ENCODE measurements around the gene SYT15.
"Not testable (repeated sequence)": the region's sequence is repeated elsewhere in the genome, so short reads cannot be mapped to it uniquely, and the experiment has no call there.

The SYT15 gene

GRCh38 chr10:46565591-46566332 is 13.2 kb upstream of the SYT15 start:
- H3K4me3 ChIP-seq (ENCODE audit: low read length); H3K4me2 ChIP-seq (ENCODE audit: low read depth, low read length); H3K9ac ChIP-seq (ENCODE audit: low read length); H3K9me3 ChIP-seq (replicated peaks; ENCODE audit: insufficient read depth, low read length); H3K36me3 ChIP-seq (replicated peaks; ENCODE audit: insufficient read depth, low read length); H2AFZ ChIP-seq (ENCODE audit: low read length); H3K27me3 ChIP-seq (replicated peaks; ENCODE audit: insufficient read depth, low read length); H3K27ac ChIP-seq (ENCODE audit: low read length); H4K20me1 ChIP-seq (ENCODE audit: insufficient read depth, low read length); H3K79me2 ChIP-seq (ENCODE audit: low read length); H3K4me1 ChIP-seq (ENCODE audit: low read length); H3F3A ChIP-seq (ENCODE audit: insufficient read depth, low read length); H3K9me2 ChIP-seq (replicated peaks; ENCODE audit: insufficient read depth, low read length): not testable (repeated sequence)
- TF ChIP-seq CTCF (IDR thresholded peaks at IDR 0.05; ENCODE audit: low read length): peak; percentile 51
- DNase-seq: peak; percentile 54

- H3K79me2 ChIP-seq (ENCODE audit: low read length); DNase-seq; H3K4me3 ChIP-seq (ENCODE audit: low read length); H3K36me3 ChIP-seq (replicated peaks; ENCODE audit: insufficient read depth, low read length); H3K27ac ChIP-seq (ENCODE audit: low read length); H3K9ac ChIP-seq (ENCODE audit: low read length); H3K9me2 ChIP-seq (replicated peaks; ENCODE audit: insufficient read depth, low read length); H3K4me2 ChIP-seq (ENCODE audit: low read depth, low read length); H3K27me3 ChIP-seq (replicated peaks; ENCODE audit: insufficient read depth, low read length); H4K20me1 ChIP-seq (ENCODE audit: insufficient read depth, low read length); H2AFZ ChIP-seq (ENCODE audit: low read length); H3F3A ChIP-seq (ENCODE audit: insufficient read depth, low read length); H3K4me1 ChIP-seq (ENCODE audit: low read length); H3K9me3 ChIP-seq (replicated peaks; ENCODE audit: insufficient read depth, low read length): not testable (repeated sequence)
These were observed 11.8 kb upstream of the SYT15 start for GRCh38 chr10:46567151-46567550.

- H3K27me3 ChIP-seq (replicated peaks; ENCODE audit: insufficient read depth, low read length); H3K36me3 ChIP-seq (replicated peaks; ENCODE audit: insufficient read depth, low read length); DNase-seq; H3K9ac ChIP-seq (ENCODE audit: low read length); H3K9me3 ChIP-seq (replicated peaks; ENCODE audit: insufficient read depth, low read length); H3K4me3 ChIP-seq (ENCODE audit: low read length); H3K4me2 ChIP-seq (ENCODE audit: low read depth, low read length); H3K79me2 ChIP-seq (ENCODE audit: low read length); H4K20me1 ChIP-seq (ENCODE audit: insufficient read depth, low read length); H3K9me2 ChIP-seq (replicated peaks; ENCODE audit: insufficient read depth, low read length); H3F3A ChIP-seq (ENCODE audit: insufficient read depth, low read length); H3K27ac ChIP-seq (ENCODE audit: low read length); H2AFZ ChIP-seq (ENCODE audit: low read length); H3K4me1 ChIP-seq (ENCODE audit: low read length): not testable (repeated sequence)
These were observed 8.3 kb upstream of the SYT15 start for GRCh38 chr10:46570655-46571054.

- H3K9me3 ChIP-seq (replicated peaks; ENCODE audit: insufficient read depth, low read length); H3K4me1 ChIP-seq (ENCODE audit: low read length); H3K27me3 ChIP-seq (replicated peaks; ENCODE audit: insufficient read depth, low read length); H3K27ac ChIP-seq (ENCODE audit: low read length); H3K79me2 ChIP-seq (ENCODE audit: low read length); H3K36me3 ChIP-seq (replicated peaks; ENCODE audit: insufficient read depth, low read length); H3K9ac ChIP-seq (ENCODE audit: low read length); H3K4me2 ChIP-seq (ENCODE audit: low read depth, low read length); H2AFZ ChIP-seq (ENCODE audit: low read length); H4K20me1 ChIP-seq (ENCODE audit: insufficient read depth, low read length); DNase-seq; H3F3A ChIP-seq (ENCODE audit: insufficient read depth, low read length); H3K9me2 ChIP-seq (replicated peaks; ENCODE audit: insufficient read depth, low read length); H3K4me3 ChIP-seq (ENCODE audit: low read length): not testable (repeated sequence)
These were observed 6.2 kb upstream of the SYT15 start for GRCh38 chr10:46572765-46573164.

- H3K9me3 ChIP-seq (replicated peaks; ENCODE audit: insufficient read depth, low read length); H3K9ac ChIP-seq (ENCODE audit: low read length); H3K4me2 ChIP-seq (ENCODE audit: low read depth, low read length); H3K36me3 ChIP-seq (replicated peaks; ENCODE audit: insufficient read depth, low read length); H3K9me2 ChIP-seq (replicated peaks; ENCODE audit: insufficient read depth, low read length); DNase-seq; H3K79me2 ChIP-seq (ENCODE audit: low read length); H3K4me1 ChIP-seq (ENCODE audit: low read length); H3F3A ChIP-seq (ENCODE audit: insufficient read depth, low read length); H4K20me1 ChIP-seq (ENCODE audit: insufficient read depth, low read length); H3K27me3 ChIP-seq (replicated peaks; ENCODE audit: insufficient read depth, low read length); H3K4me3 ChIP-seq (ENCODE audit: low read length); H3K27ac ChIP-seq (ENCODE audit: low read length); H2AFZ ChIP-seq (ENCODE audit: low read length): not testable (repeated sequence)
These were observed 5.6 kb upstream of the SYT15 start for GRCh38 chr10:46573314-46573713.

- H3F3A ChIP-seq (ENCODE audit: insufficient read depth, low read length); H3K9ac ChIP-seq (ENCODE audit: low read length); H3K27ac ChIP-seq (ENCODE audit: low read length); H3K79me2 ChIP-seq (ENCODE audit: low read length); H3K9me2 ChIP-seq (replicated peaks; ENCODE audit: insufficient read depth, low read length); H3K4me2 ChIP-seq (ENCODE audit: low read depth, low read length); DNase-seq; H3K9me3 ChIP-seq (replicated peaks; ENCODE audit: insufficient read depth, low read length); H3K4me3 ChIP-seq (ENCODE audit: low read length); H3K27me3 ChIP-seq (replicated peaks; ENCODE audit: insufficient read depth, low read length); H4K20me1 ChIP-seq (ENCODE audit: insufficient read depth, low read length); H2AFZ ChIP-seq (ENCODE audit: low read length); H3K36me3 ChIP-seq (replicated peaks; ENCODE audit: insufficient read depth, low read length); H3K4me1 ChIP-seq (ENCODE audit: low read length): not testable (repeated sequence)
These were observed 5.0 kb upstream of the SYT15 start for GRCh38 chr10:46573884-46574283.

GRCh38 chr10:46577624-46578473 is 1.1 kb upstream of the SYT15 start:
- H3K4me3 ChIP-seq (ENCODE audit: low read length); H3K9me3 ChIP-seq (replicated peaks; ENCODE audit: insufficient read depth, low read length); H3K27me3 ChIP-seq (replicated peaks; ENCODE audit: insufficient read depth, low read length); H3K9me2 ChIP-seq (replicated peaks; ENCODE audit: insufficient read depth, low read length); DNase-seq; H2AFZ ChIP-seq (ENCODE audit: low read length); H3K36me3 ChIP-seq (replicated peaks; ENCODE audit: insufficient read depth, low read length); H3K9ac ChIP-seq (ENCODE audit: low read length); H3F3A ChIP-seq (ENCODE audit: insufficient read depth, low read length); H3K4me2 ChIP-seq (ENCODE audit: low read depth, low read length); H4K20me1 ChIP-seq (ENCODE audit: insufficient read depth, low read length); H3K27ac ChIP-seq (ENCODE audit: low read length); H3K4me1 ChIP-seq (ENCODE audit: low read length); H3K79me2 ChIP-seq (ENCODE audit: low read length): not testable (repeated sequence)

Measured in MM.1S (cell line).